NCI-H146 treated with DMSO at 0.1 percent for 48 hours (cell line): ENCODE results near the gene KIAA1755.

ENCODE experiments used
- DNase-seq: peaks from one replicate; lab custom pipeline; 2025; ENCODE audit not compliant: unreplicated experiment; lab: John Stamatoyannopoulos, UW

Gene KIAA1755

GRCh38 chr20:38221119-38221589, 39.4 kb downstream of the KIAA1755 start:
- peak; percentile 48 for DNase-seq

GRCh38 chr20:38220587-38221118, 39.9 kb downstream of the KIAA1755 start:
- no peak for DNase-seq

- DNase-seq, result no peak
Measured at GRCh38 chr20:38219006-38219950, 41.3 kb downstream of the KIAA1755 start.

- no peak for DNase-seq
Measured at GRCh38 chr20:38218566-38218885, 42.0 kb downstream of the KIAA1755 start.

- DNase-seq, result no peak
Measured at GRCh38 chr20:38217791-38218565, 42.6 kb downstream of the KIAA1755 start.

GRCh38 chr20:38216746-38217595, 43.6 kb downstream of the KIAA1755 start:
- DNase-seq, result no peak

GRCh38 chr20:38216201-38216600, 44.3 kb downstream of the KIAA1755 start:
- DNase-seq, result no peak

- no peak for DNase-seq
Measured at GRCh38 chr20:38215194-38216182, 45.0 kb downstream of the KIAA1755 start.

- DNase-seq, result no peak
Measured at GRCh38 chr20:38214256-38215193, 46.0 kb downstream of the KIAA1755 start.

GRCh38 chr20:38213607-38213940, 47.0 kb downstream of the KIAA1755 start:
- DNase-seq, result no peak

- no peak for DNase-seq
Measured at GRCh38 chr20:38212806-38213606, 47.5 kb downstream of the KIAA1755 start.

- no peak for DNase-seq
Measured at GRCh38 chr20:38211200-38212097, 49.1 kb downstream of the KIAA1755 start.

- no peak for DNase-seq
Measured at GRCh38 chr20:38210741-38211140, 49.8 kb downstream of the KIAA1755 start.

- DNase-seq, result no peak
Measured at GRCh38 chr20:38209736-38210405, 50.7 kb downstream of the KIAA1755 start.

GRCh38 chr20:38209054-38209675, 51.4 kb downstream of the KIAA1755 start:
- no peak for DNase-seq

GRCh38 chr20:38208523-38208922, 52.0 kb downstream of the KIAA1755 start:
- DNase-seq, result no peak
